Adrenal gland (tissue), 12 donors: ENCODE results near the gene CCDC24. TPM values are rescaled to one million over a fixed set of nuclear protein-coding genes. Genes with fewer than 3 reads are reported as not detected.

ENCODE experiments used
- DNase-seq, 7 donors: peaks; one replicate each; pipeline ENCODE4 v3.0.0-alpha.2; 2019 to 2020
- H3K27ac ChIP-seq, 5 donors: fragments of 200-600 bp; sonication (generic) in 4 of 5; 1 replicate in 3 of 5; 2 replicates in 2 of 5; pipeline versions ENCODE4 v1.5.1 to v1.8.0; 2016 to 2020; ENCODE audit warnings: mild to moderate bottlenecking in 1 of 5
- H3K27me3 ChIP-seq: fragments of 200-600 bp; 2 replicates; pipeline ENCODE4 v1.8.0; 2021
- H3K36me3 ChIP-seq, 2 donors: fragments of 200-600 bp; replicated peaks in 1 of 2; 1 replicate in 1 of 2; 2 replicates in 1 of 2; pipeline versions ENCODE4 v1.5.1 to v1.8.0; 2018 to 2022
- H3K4me1 ChIP-seq, 2 donors: fragments of 200-600 bp; replicated peaks in 1 of 2; 1 replicate in 1 of 2; 2 replicates in 1 of 2; pipeline versions ENCODE4 v1.5.1 to v1.8.0; 2018 to 2021
- H3K4me3 ChIP-seq, 4 donors: fragments of 200-600 bp; sonication (generic) in 3 of 4; one replicate each; pipeline ENCODE4 v1.5.1; 2016 to 2018
- H3K9me3 ChIP-seq, 3 donors: fragments of 200-600 bp; sonication (generic) in 1 of 3; replicated peaks in 1 of 3; 1 replicate in 2 of 3; 2 replicates in 1 of 3; pipeline versions ENCODE4 v1.5.1 to v1.8.0; 2016 to 2021
- CTCF ChIP-seq, 6 experiments: fragments of 450-650 bp in 4 of 6; fragments of 200-600 bp in 2 of 6; sonication (generic) in 1 of 6; IDR thresholded peaks; 1 replicate in 5 of 6; 2 replicates in 1 of 6; pipeline versions ENCODE4 v1.5.1 to v1.8.0; 2016 to 2021; ENCODE audit warnings: antibody characterized with exemption in 6 of 6, mild to moderate bottlenecking in 2 of 6, moderate library complexity in 1 of 6
- POLR2A ChIP-seq, 2 donors: fragments of 450-650 bp; IDR thresholded peaks; one replicate each; pipeline ENCODE4 v1.6.1; 2017; ENCODE audit warnings: antibody characterized with exemption in 2 of 2, mild to moderate bottlenecking in 2 of 2, moderate library complexity in 1 of 2
- WGBS, 4 donors: extraction: QIAGEN DNeasy Blood & Tissue Kit in 2 of 4; methylation state at CpG; one replicate each; pipeline versions ENCODE4 v1.1.5 to v1.1.7; 2013 to 2017; 5-methylcytosine and 5-hydroxymethylcytosine counted together
- intact Hi-C, 2 donors: fragments of 100-400 bp; cut with DNase I; formaldehyde crosslinking; loops; one replicate each; pipeline versions ENCODE4 v1.14.1 to v1.15.0; 2022 to 2023
- polyA plus RNA-seq, 3 donors: library from polyadenylated mRNA; stranded (reverse); fragments of 200-250 nt in 2 of 3; fragments of 350-450 nt in 1 of 3; fragmentation: Illumina TruSeq in 1 of 3; extraction: RNeasy Lipid Tissue Mini Kit (QIAGEN cat#74804) in 1 of 3; gene quantifications; one replicate each; pipeline ENCODE4 v1.2.3, GENCODE V29; 2013 to 2014
- total RNA-seq, 9 donors: library from RNA; depleted of rRNA in 4 of 9; stranded (reverse); fragments of >200 nt in 4 of 9; fragments of 120-200 nt in 1 of 9; fragmentation: NEBNext Ultra II Directional in 1 of 9; extraction: Animal tissue kit (Norgen Biotek cat#: 25700) in 1 of 9; gene quantifications; one replicate each; pipeline versions ENCODE4 v1.1.0 to v1.2.4, GENCODE V29; 2013 to 2023
- donor health status: healthy with polysubstance abuse.
- donor health status: Bipolar disorder and iron deficiency.
- donor health status: DM: yes; HTN: yes; CAD: no.
- donor health status: DM: no; HTN: no; CAD: no.
- donor health status: DM: no; HTN: no; CAD: no.
- donor health status: DM: yes; HTN: yes; CAD: no.

CCDC24 gene
- total and polyA plus RNA-seq, 12 donors = 3.1 to 53.5 (median 11.7) TPM

GRCh38 chr1:43963006-43963405 lies 28.4 kb upstream of the CCDC24 start:
- Histone ChIP-seq H3K27me3 (no peaks in the 10 kb centered on the region), H3K9me3 (no peaks in the 10 kb centered on the region), H3K36me3 (peaks cover 0 to 53% of the 10 kb centered on the region in 2 donors), H3K27ac (no peak overlapping the region), H3K4me3 (no peak overlapping the region), H3K4me1 (no peaks in the 10 kb centered on the region)
- 89 to 100% (median 90%) methylated on average over 3 of the region's 3 CpGs for WGBS, 4 donors
- TF ChIP-seq POLR2A (IDR thresholded peaks at IDR 0.05) = no peak
- TF ChIP-seq CTCF (IDR thresholded peaks at IDR 0.05) = no peak
- intact Hi-C loops = no loop called here
- DNase-seq = no peak

GRCh38 chr1:43963890-43964289 lies 27.5 kb upstream of the CCDC24 start:
- H3K4me3 ChIP-seq = no peak overlapping the region
- H3K9me3 ChIP-seq = no peaks in the 10 kb centered on the region
- H3K27me3 ChIP-seq = no peaks in the 10 kb centered on the region
- H3K4me1 ChIP-seq = no peaks in the 10 kb centered on the region
- WGBS, 4 donors = 76 to 88% (median 79%) methylated on average over 4 to 5 of the region's 5 CpGs
- no peak for TF ChIP-seq CTCF (IDR thresholded peaks at IDR 0.05)
- no peak for TF ChIP-seq POLR2A (IDR thresholded peaks at IDR 0.05)
- H3K36me3 ChIP-seq = peaks cover 0 to 44% of the 10 kb centered on the region in 2 donors
- no peak for DNase-seq
- intact Hi-C loops = no loop called here
- H3K27ac ChIP-seq = no peak overlapping the region

GRCh38 chr1:43965316-43965715 lies 26.1 kb upstream of the CCDC24 start:
- DNase-seq = no peak
- Histone ChIP-seq H3K4me1 (peaks cover 2% of the 10 kb centered on the region in 2 donors), H3K36me3 (peaks cover 0 to 31% of the 10 kb centered on the region in 2 donors), H3K4me3 (no peak overlapping the region), H3K27me3 (no peaks in the 10 kb centered on the region), H3K9me3 (no peaks in the 10 kb centered on the region), H3K27ac (no peak overlapping the region)
- 89 to 98% (median 93%) methylated on average over 3 of the region's 3 CpGs for WGBS, 4 donors
- intact Hi-C loops = no loop called here
- TF ChIP-seq CTCF (IDR thresholded peaks at IDR 0.05) (no peak), POLR2A (IDR thresholded peaks at IDR 0.05) (no peak)

GRCh38 chr1:43968348-43968948 lies 23.0 kb upstream of the CCDC24 start:
- peaks cover 0 to 21% of the 10 kb centered on the region in 2 donors for H3K36me3 ChIP-seq
- 80 to 91% (median 88%) methylated on average over 6 of the region's 6 CpGs for WGBS, 4 donors
- peak in 1 of 7 donors; percentile 39 for DNase-seq

More at GRCh38 chr1:43968348-43968948, 23.0 kb upstream of the CCDC24 start:
- peaks cover 10 to 12% of the 10 kb centered on the region in 2 donors for H3K4me1 ChIP-seq
- intact Hi-C loops = no loop called here
- H3K4me3 ChIP-seq = no peak overlapping the region
- H3K9me3 ChIP-seq = no peaks in the 10 kb centered on the region
- no peak overlapping the region for H3K27ac ChIP-seq
- TF ChIP-seq POLR2A (IDR thresholded peaks at IDR 0.05) = no peak
- no peak for TF ChIP-seq CTCF (IDR thresholded peaks at IDR 0.05)
- H3K27me3 ChIP-seq = no peaks in the 10 kb centered on the region
